ENCODE measurements around the gene PDE11A. TPM values are rescaled to one million over a fixed set of nuclear protein-coding genes. Genes with fewer than 3 reads are reported as not detected.
A peak's percentile ranks its signal among the peaks of the same experiment; 100 is the strongest.

The PDE11A gene
- total and polyA plus RNA-seq, 10 donors: 0.02 to 1.2 (median 0.22) TPM; not detected in 3

DNA sequence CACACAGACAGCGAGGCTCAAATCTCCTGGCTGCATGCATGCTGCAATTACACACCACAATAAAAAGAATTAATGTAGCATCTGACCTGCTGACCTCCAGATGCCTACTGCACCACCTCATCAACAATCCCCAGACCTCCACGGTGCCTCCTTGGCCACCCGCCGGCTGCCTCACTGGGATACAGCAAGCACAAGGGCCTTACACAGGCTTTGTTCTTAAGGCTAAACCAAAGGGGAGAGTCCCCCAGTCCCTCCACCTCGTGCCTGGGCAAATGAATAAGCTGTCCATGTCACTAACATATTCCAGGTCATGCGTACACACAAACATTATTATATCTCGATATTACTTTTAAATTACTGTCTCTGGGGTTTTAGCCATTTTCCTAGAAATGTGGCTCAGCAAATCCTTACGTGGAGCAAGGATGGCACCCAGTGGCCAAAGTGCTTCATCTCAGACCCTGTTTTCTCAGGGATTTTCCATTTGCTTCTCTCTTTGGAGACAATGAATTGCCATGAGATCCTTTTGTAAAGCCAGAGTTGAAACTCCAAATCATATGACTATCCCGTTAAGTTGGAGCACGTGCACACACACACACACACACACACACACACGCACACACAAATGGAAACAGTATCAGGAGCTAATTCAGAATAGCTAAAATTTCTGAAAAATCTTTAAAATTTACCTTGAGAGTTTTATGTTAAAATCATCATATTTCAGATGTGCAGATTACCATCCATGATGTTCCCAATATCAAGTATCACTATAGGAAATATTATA is 313.8 kb downstream of the PDE11A start:
- Histone ChIP-seq H3K27me3 (replicated peaks in 1 of 7) (peaks cover 0 to 17% (median 0%) of the 10 kb centered on the region in 7 donors), H3K9me3 (no peaks in the 10 kb centered on the region), H3K36me3 (no peaks in the 10 kb centered on the region), H3K4me1 (peaks cover 0 to 31% (median 10%) of the 10 kb centered on the region in 6 donors), H3K4me3 (no peak overlapping the region), H3K27ac (no peak overlapping the region)
- intact Hi-C loops (cut with DNase I; ENCODE audit: low total_unique reads): no loop called here
- WGBS, 5 donors: 59 to 71% (median 68%) methylated on average over 11 of the region's 11 CpGs
- TF ChIP-seq, protein P1, sequence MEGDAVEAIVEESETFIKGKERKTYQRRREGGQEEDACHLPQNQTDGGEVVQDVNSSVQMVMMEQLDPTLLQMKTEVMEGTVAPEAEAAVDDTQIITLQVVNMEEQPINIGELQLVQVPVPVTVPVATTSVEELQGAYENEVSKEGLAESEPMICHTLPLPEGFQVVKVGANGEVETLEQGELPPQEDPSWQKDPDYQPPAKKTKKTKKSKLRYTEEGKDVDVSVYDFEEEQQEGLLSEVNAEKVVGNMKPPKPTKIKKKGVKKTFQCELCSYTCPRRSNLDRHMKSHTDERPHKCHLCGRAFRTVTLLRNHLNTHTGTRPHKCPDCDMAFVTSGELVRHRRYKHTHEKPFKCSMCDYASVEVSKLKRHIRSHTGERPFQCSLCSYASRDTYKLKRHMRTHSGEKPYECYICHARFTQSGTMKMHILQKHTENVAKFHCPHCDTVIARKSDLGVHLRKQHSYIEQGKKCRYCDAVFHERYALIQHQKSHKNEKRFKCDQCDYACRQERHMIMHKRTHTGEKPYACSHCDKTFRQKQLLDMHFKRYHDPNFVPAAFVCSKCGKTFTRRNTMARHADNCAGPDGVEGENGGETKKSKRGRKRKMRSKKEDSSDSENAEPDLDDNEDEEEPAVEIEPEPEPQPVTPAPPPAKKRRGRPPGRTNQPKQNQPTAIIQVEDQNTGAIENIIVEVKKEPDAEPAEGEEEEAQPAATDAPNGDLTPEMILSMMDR (IDR thresholded peaks at IDR 0.05 in 8 of 11, conservative IDR thresholded peaks at IDR 0.05 in 3 of 11): peak in 8 of 11 experiments; percentile 9 to 70 (median 46)
- no peak for TF ChIP-seq POLR2A (IDR thresholded peaks at IDR 0.05)
- DNase-seq: no peak

DNA sequence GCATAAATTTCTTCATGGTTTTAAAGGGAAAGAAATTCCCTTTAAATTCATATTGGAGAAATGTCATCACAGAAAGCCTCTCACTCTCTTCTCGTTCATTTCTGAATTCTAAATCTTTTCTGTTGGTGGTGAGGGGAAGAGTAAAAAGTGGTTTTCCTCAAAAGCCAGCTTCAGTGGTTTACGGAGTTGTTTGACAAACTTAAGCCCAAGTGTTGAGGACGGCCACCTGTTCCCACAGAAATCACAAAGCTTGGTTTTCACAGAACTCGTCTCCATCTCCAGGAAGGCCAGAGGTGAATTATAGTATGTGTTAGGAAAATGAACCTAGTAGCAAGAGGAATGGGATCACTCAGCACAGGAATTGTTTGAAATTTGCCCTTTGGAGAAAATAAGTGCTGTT is 316.2 kb downstream of the PDE11A start:
- DNase-seq: no peak
- H3K27me3 ChIP-seq (replicated peaks in 1 of 7): peaks cover 0 to 7% (median 0%) of the 10 kb centered on the region in 7 donors
- peak overlapping the region in 5 of 8 donors; percentile 42 to 73 (median 57) for H3K27ac ChIP-seq
- H3K4me1 ChIP-seq: peaks cover 0 to 28% (median 5%) of the 10 kb centered on the region in 6 donors
- H3K36me3 ChIP-seq: no peaks in the 10 kb centered on the region
- intact Hi-C loops (cut with DNase I; ENCODE audit: low total_unique reads): no loop called here
- 62 to 78% (median 68%) methylated on average over 4 of the region's 4 CpGs for WGBS, 5 donors
- TF ChIP-seq POLR2AphosphoS5 (IDR thresholded peaks at IDR 0.05) (no peak), POLR2A (IDR thresholded peaks at IDR 0.05) (no peak)
- TF ChIP-seq, protein P1 (IDR thresholded peaks at IDR 0.05 in 8 of 11, conservative IDR thresholded peaks at IDR 0.05 in 3 of 11): no peak
- no peak overlapping the region for H3K4me3 ChIP-seq
- no peaks in the 10 kb centered on the region for H3K9me3 ChIP-seq

DNA sequence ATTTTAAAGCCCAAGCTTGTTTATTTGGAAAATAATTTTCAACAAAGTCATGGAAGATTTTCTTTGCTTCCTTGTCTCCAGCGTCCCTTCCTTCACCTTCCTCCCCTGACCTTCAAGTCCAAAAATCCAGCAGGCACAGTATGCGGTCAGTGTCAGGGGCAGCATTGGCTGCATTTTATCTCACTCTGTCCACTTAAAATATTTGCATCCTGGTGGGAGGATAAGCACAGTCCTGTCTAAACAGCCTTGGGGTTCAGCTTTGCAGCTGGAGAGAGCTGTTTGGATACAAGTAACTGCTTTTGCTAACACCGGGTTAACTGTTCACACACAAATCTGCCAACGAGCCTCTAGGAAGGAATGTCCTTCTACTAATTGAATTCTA is 318.1 kb downstream of the PDE11A start:
- Histone ChIP-seq H3K9me3 (no peaks in the 10 kb centered on the region), H3K4me3 (no peak overlapping the region), H3K4me1 (peaks cover 0 to 28% (median 5%) of the 10 kb centered on the region in 6 donors), H3K27ac (peak overlapping the region in 7 of 8 donors; percentile 10 to 73 (median 55)), H3K36me3 (no peaks in the 10 kb centered on the region), H3K27me3 (replicated peaks in 1 of 7) (peaks cover 0 to 3% (median 0%) of the 10 kb centered on the region in 7 donors)
- WGBS, 5 donors: 49 to 67% (median 61%) methylated on average over 4 of the region's 4 CpGs
- no peak for DNase-seq
- peak in 1 of 3 donors; percentile 60 for TF ChIP-seq POLR2AphosphoS5 (IDR thresholded peaks at IDR 0.05)
- TF ChIP-seq, protein P1 (IDR thresholded peaks at IDR 0.05 in 8 of 11, conservative IDR thresholded peaks at IDR 0.05 in 3 of 11): no peak
- no peak for TF ChIP-seq POLR2A (IDR thresholded peaks at IDR 0.05)
- intact Hi-C loops (cut with DNase I; ENCODE audit: low total_unique reads): no loop called here

DNA sequence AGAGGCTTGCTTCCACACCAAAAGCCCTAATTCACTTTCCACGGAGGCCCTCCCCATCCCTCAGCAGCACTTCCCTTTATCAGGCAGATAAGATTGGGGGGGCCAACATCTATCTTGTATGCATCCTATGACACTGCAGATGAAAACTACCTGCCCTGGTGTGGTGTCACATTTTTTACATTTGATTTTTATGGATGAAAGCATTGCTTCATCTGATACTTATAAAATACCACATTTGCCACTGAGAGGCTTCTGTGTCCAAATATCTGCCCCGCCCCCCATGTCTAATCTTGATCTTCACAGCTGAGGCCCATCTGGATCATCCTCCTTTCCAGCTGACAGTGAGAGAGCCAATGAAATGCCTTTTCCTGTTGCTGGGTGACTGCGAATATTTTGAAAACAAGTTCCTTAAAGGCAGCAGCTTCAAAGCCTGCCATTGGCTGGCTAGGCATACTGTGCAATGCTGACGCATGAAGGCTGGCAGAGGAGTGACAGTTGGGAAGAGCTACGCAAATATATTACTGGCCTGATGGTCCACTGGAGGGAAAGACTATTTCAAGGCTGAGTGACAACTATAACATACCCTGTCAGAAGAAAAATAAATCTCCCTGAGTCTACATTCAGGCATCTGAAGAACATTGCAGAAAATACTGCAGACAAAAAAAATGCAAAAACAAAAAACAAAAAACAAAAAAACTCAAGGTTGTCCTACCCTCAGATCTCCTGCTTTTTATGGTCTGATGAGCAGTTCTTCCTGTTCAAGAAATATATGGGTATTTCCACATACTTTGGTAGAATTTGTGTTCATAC is 318.7 kb downstream of the PDE11A start:
- H3K4me3 ChIP-seq: no peak overlapping the region
- intact Hi-C loops (cut with DNase I; ENCODE audit: low total_unique reads): no loop called here
- H3K4me1 ChIP-seq: peaks cover 0 to 28% (median 5%) of the 10 kb centered on the region in 6 donors
- peak overlapping the region; percentile 26 to 73 (median 52) for H3K27ac ChIP-seq
- no peaks in the 10 kb centered on the region for H3K27me3 ChIP-seq (replicated peaks in 1 of 7)
- no peak for DNase-seq
- no peaks in the 10 kb centered on the region for H3K9me3 ChIP-seq
- no peaks in the 10 kb centered on the region for H3K36me3 ChIP-seq
- WGBS, 5 donors: 39 to 60% (median 43%) methylated on average over 5 of the region's 5 CpGs
- TF ChIP-seq, protein P1 (IDR thresholded peaks at IDR 0.05 in 8 of 11, conservative IDR thresholded peaks at IDR 0.05 in 3 of 11): no peak
- TF ChIP-seq POLR2AphosphoS5 (IDR thresholded peaks at IDR 0.05): peak in 1 of 3 donors; percentile 62
